Uterus (tissue), 2 donors: ENCODE measurements around the gene LGSN.

Source experiments
- CTCF ChIP-seq, 4 experiments: fragments of 200-600 bp in 2 of 4; fragments of 450-650 bp in 2 of 4; sonication (generic) in 2 of 4; IDR thresholded peaks; one replicate each; pipeline ENCODE4 v1.5.1; 2016 to 2019; ENCODE audit warnings: antibody characterized with exemption in 4 of 4, mild to moderate bottlenecking in 2 of 4, moderate library complexity in 1 of 4
- POLR2A ChIP-seq, 2 donors: fragments of 450-650 bp; IDR thresholded peaks; one replicate each; pipeline ENCODE4 v1.6.1; 2016; ENCODE audit warnings: antibody characterized with exemption in 2 of 2, mild to moderate bottlenecking in 1 of 2, moderate library complexity in 1 of 2

GRCh38 chr6:63245420-63245819 lies 74.4 kb downstream of the LGSN start:
- TF ChIP-seq CTCF (IDR thresholded peaks at IDR 0.05) (no peak), POLR2A (IDR thresholded peaks at IDR 0.05) (no peak)
